ENCODE results near the gene SMYD2. TPM values are rescaled to one million over a fixed set of nuclear protein-coding genes. Genes with fewer than 3 reads are reported as not detected.
"Not testable (repeated sequence)": the region's sequence is repeated elsewhere in the genome, so short reads cannot be mapped to it uniquely, and the experiment has no call there.

Gene SMYD2
- total RNA-seq, 1 experiment from 2014 or later: 109 TPM

- in situ Hi-C loops (cut with HindIII; ENCODE audit: low pct_unique_long_range_greater_than_20kb, low sequenced_read_pairs): no loop called here
- no peak for DNase-seq (ENCODE audit: low read depth)
These were observed 10.8 kb upstream of the SMYD2 start for GRCh38 chr1:214270097-214270650.

GRCh38 chr1:214271174-214271858 lies 9.6 kb upstream of the SMYD2 start:
- in situ Hi-C loops (cut with HindIII; ENCODE audit: low pct_unique_long_range_greater_than_20kb, low sequenced_read_pairs): no loop called here
- DNase-seq (ENCODE audit: low read depth): no peak

DNA sequence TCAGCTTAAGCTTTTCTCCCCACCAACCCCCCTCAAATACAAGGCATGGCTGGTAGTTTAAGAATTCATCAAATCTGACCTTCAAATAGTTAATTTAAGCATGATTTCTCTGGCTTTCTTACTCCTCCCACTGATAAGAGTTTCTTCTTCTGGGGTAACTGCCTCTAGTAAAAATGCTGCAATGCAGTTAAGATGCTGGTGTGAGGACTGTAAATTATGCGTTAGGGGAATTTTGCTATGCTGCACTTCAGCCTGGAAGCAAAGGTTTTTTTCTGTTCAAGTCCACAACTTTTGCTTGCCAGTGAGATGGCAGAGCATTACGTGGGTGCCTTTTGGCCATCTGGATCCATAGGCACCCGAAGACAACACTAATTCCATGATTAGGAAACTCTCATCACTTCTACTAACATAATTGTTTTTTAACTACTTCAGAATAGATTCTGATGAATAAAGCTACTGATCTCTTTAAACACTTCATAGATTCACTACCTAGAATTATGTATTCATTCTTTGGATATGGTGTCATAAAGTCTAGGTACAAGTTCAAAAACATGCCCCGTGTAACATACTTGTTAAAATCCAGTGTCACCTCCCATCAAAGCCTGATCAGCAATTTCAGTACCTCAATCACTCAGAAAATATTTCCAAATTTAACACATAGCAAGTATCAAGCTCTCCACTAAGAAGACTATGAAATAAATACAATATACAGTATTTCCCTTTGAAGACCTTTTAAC lies 8.8 kb upstream of the SMYD2 start:
- DNase-seq (ENCODE audit: low read depth): no peak
- in situ Hi-C loops (cut with HindIII; ENCODE audit: low pct_unique_long_range_greater_than_20kb, low sequenced_read_pairs): no loop called here

DNA sequence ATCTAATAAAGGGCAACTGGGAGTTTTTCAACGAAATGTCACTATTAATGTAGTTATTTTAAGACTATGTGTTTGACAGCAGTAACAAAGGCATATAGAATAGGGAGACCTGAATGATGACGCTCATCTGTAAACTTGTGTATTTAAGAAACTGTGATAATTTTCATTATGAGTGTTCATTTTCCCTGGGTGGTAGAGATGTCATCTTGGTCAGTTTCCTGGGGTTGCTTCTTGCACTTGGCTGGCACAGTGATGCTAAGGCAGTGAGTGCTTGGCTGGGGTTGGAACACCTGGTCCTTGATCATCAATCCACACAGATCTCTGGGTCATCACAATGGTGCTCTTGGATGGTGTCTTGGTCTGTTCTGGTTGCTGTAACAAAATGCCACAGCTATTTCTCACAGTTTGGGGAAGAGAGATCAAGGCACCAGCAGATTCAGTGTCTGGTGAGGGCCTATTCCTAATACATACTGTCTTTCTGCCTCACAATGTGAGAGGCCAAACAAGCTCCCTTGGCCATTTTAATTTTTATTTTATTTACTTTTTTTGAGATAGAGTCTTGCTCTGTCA lies 7.9 kb upstream of the SMYD2 start:
- DNase-seq (ENCODE audit: low read depth): no peak
- in situ Hi-C loops (cut with HindIII; ENCODE audit: low pct_unique_long_range_greater_than_20kb, low sequenced_read_pairs): no loop called here

GRCh38 chr1:214275700-214276099 lies 5.3 kb upstream of the SMYD2 start:
- DNase-seq (ENCODE audit: low read depth); in situ Hi-C loops (cut with HindIII; ENCODE audit: low pct_unique_long_range_greater_than_20kb, low sequenced_read_pairs): not testable (repeated sequence)

- DNase-seq (ENCODE audit: low read depth): no peak
- in situ Hi-C loops (cut with HindIII; ENCODE audit: low pct_unique_long_range_greater_than_20kb, low sequenced_read_pairs): no loop called here
These were observed 4.2 kb upstream of the SMYD2 start for GRCh38 chr1:214276786-214277185.

DNA sequence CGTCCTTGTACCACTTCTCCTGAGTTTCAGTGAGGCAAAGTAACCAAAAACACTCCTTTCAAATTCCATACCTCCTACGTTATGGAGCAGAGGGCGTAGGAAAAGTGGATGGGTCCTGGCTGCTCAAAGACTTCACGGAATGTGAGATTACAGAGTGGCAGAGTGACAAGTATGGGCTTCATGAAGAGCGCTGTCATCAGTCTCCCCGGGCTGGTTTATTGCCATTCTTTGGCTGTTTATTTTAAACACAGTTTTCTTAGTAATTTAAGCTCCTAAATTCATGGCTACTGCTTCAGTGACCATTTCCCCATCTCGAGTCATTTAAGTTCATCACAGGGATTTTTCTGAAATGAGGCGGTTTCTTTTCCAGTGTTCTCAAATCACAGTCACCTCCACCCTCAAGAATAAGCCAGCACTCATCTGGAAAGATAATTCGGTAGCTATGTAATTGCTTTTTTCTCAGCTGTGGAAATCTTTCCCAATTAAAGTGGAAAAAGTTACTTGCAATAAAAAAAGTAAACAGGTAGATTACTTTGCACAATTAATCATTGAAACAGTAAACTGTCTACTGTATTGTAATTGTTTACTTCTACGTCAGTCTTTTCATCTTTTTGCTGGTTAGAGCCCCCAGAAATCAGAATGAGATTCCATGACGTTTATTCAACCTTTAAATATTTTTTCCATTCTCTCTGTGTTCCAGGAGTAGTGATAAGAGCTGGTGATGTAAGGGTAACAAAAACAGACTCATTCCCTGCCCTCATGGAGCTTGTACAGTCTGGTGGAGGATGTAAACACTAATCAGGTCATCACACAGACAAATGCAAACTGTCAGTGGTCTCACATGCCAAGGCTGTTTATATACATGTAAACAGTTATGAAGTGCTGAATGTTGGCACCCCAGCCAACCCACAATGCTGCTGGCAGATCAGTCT lies 3.0 kb upstream of the SMYD2 start:
- DNase-seq (ENCODE audit: low read depth): no peak
- in situ Hi-C loops (cut with HindIII; ENCODE audit: low pct_unique_long_range_greater_than_20kb, low sequenced_read_pairs): no loop called here

DNA sequence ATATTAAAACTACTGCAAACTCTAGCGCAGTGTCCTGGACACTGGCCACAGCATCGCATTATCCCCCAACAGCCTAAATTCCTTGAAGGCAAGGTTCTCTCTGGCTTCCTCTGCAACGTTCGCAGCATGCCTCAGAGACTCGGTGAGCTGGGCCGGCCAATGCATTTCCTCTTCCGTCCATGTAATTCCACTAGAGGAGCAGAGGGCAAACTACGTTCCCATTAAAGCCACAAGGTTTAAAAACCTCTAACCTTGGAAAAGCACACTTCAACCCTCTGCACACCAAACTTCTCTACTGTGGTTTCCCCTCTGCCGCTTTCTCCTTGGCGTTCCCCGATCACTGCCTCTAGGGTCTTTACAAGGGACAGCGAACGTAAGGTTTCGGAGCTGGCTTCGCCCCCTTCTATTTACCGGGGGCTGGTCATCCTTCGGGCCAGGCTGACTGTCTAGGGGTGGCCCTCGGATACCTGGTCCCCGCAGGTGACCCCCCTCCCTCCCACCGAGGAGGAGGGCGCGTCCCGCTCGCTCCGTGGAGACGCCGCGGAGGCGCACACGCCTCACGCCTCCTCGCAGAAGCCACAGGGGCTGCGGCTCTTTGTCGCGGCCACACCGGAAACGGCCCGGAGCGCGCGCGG lies 456 bp upstream of the SMYD2 start:
- in situ Hi-C loops (cut with HindIII; ENCODE audit: low pct_unique_long_range_greater_than_20kb, low sequenced_read_pairs): no loop called here
- peak; percentile 71 for DNase-seq (ENCODE audit: low read depth)

DNA sequence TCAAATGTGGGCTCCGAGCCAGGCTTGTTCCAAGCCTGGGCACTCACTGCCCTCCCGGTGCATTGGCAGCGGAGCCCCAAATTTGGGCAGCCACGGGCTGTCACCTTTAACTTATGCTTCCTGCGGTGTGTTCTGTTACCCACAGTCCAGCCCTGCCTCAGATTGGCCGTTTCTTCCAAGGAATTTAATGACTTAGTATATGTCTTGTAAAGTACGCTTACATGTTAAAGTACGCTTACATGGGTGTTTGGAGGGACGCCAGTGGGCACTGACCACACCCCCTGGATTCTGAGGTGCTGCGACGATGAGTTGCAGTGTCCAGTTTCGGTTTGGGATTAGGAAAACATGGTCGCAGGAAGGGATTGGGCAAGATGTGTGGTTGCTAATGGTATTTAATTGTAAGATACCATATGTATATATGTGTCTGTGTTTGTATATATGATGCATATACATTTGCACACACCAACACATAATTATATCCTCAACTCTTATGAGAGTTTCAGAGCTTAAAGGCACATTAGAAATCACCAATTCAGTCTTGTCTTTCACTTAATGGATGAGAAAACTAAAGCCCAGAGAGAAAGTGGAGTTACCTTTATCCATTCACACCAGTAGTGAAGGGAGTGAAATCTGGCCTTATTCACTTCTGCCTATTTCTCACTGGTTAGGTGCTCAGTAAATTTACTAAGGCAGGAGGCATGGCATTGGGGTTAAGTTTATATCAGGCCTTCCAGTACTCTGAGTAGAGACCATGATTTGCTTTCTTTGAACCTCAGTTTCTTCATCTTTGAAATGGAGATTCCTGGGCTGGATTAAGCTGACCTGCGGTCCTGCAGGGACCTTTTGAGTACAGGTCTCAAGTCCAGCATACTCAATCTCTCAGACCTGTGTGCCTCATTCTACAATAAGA lies 1.0 kb downstream of the SMYD2 start:
- in situ Hi-C loops (cut with HindIII; ENCODE audit: low pct_unique_long_range_greater_than_20kb, low sequenced_read_pairs): no loop called here
- peak; percentile 59 for DNase-seq (ENCODE audit: low read depth)

DNA sequence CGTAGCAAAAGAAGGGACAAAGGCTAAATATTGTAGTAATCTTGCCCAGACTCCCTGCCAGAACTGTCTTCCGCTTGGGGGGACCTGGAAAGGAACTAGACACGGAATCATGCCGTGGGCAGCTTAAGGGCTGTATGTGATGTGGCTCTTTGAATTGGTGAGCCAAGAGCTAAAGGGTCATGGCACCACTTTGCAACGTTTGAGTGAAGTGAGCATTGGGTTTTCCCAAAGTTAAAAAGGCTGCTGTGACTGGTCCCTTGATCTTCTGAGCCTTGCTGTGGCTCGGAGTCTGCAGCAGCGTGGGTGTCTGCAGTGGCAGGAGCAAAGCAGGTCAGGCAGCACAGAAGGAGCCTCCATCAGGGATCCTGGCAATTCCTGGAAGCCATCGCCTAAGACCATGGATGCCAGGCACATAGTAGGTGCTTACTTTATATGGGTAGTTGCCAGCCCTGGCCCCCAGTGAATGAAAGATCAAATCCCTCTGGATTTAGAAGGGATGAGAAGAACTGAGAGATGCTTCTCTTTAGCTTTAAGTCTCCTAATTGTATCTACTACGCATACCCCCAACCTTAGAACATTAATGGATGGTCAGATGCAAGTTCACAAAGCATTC lies 1.8 kb downstream of the SMYD2 start:
- no peak for DNase-seq (ENCODE audit: low read depth)
- in situ Hi-C loops (cut with HindIII; ENCODE audit: low pct_unique_long_range_greater_than_20kb, low sequenced_read_pairs): no loop called here

GRCh38 chr1:214285610-214286440 lies 4.9 kb downstream of the SMYD2 start:
- no peak for DNase-seq (ENCODE audit: low read depth)
- in situ Hi-C loops (cut with HindIII; ENCODE audit: low pct_unique_long_range_greater_than_20kb, low sequenced_read_pairs): no loop called here

DNA sequence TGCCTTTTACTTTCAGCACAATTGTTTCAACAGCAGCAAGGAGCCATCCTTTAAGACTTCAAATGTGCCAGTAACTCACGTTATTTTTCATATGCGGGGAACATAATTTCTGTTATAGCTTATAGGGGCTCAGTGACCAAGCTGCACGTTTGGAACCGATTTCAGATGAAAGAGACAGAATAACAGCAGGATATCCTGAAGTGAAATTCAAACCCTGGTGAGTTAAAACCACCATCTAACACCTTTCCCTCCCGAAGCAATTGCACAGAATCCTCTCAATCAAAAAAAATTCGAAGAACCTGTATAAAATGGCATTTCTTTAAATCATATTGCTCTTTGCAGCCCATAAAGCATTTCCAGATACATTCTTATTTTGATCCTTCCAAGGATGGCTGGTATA lies 6.9 kb downstream of the SMYD2 start:
- no peak for DNase-seq (ENCODE audit: low read depth)
- in situ Hi-C loops (cut with HindIII; ENCODE audit: low pct_unique_long_range_greater_than_20kb, low sequenced_read_pairs): no loop called here

GRCh38 chr1:214289574-214290272 lies 8.8 kb downstream of the SMYD2 start:
- no peak for DNase-seq (ENCODE audit: low read depth)
- in situ Hi-C loops (cut with HindIII; ENCODE audit: low pct_unique_long_range_greater_than_20kb, low sequenced_read_pairs): no loop called here

- in situ Hi-C loops (cut with HindIII; ENCODE audit: low pct_unique_long_range_greater_than_20kb, low sequenced_read_pairs): no loop called here
- DNase-seq (ENCODE audit: low read depth): no peak
These were observed 9.6 kb downstream of the SMYD2 start for GRCh38 chr1:214290424-214291037.

DNA sequence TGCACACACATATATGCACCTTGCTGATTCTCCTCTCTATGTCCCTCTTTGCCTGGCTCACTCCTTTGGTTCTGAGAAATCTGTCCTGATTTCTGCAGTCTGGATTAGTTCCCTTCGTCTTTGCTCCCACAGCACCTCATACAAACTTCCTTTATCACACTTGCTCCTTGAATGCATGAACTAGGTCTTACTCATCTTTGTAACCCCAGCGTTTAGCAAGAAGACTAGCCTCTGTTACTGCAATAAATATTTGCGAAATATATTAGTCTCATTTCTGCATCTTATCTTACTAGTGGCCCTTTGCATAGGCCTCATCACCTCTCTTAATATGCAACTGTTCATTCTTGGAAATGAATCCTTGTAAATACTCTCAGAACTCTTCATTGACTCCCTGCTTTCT lies 11.4 kb downstream of the SMYD2 start:
- in situ Hi-C loops (cut with HindIII; ENCODE audit: low pct_unique_long_range_greater_than_20kb, low sequenced_read_pairs): no loop called here
- no peak for DNase-seq (ENCODE audit: low read depth)
